ENCODE data around the gene RAB6B. TPM values are rescaled to one million over a fixed set of nuclear protein-coding genes. Genes with fewer than 3 reads are reported as not detected.
"Not testable (repeated sequence)": the region's sequence is repeated elsewhere in the genome, so short reads cannot be mapped to it uniquely, and the experiment has no call there.

The RAB6B gene
- total RNA-seq, 1 donor from 2014 or later, result 0.99 TPM

GRCh38 chr3:133820889-133821675, 74.6 kb downstream of the RAB6B start:
- DNase-seq (ENCODE audit: low read depth, low spot score), result no peak

GRCh38 chr3:133820129-133820528, 75.6 kb downstream of the RAB6B start:
- no peak for DNase-seq (ENCODE audit: low read depth, low spot score)

GRCh38 chr3:133815386-133815785, 80.3 kb downstream of the RAB6B start:
- DNase-seq (ENCODE audit: low read depth, low spot score), result no peak

GRCh38 chr3:133812872-133813271, 82.8 kb downstream of the RAB6B start:
- DNase-seq (ENCODE audit: low read depth, low spot score), result no peak

GRCh38 chr3:133805702-133806475, 89.8 kb downstream of the RAB6B start, which contains the start of gene SRPRB:
SRPRB (plus strand) TSS chr3:133805815; CDS start chr3:133805849, 34 bp downstream.
- peak; percentile 78 for DNase-seq (ENCODE audit: low read depth, low spot score)

GRCh38 chr3:133805384-133805701, 90.3 kb downstream of the RAB6B start:
- no peak for DNase-seq (ENCODE audit: low read depth, low spot score)

GRCh38 chr3:133804896-133805295, 90.8 kb downstream of the RAB6B start:
- no peak for DNase-seq (ENCODE audit: low read depth, low spot score)

- no peak for DNase-seq (ENCODE audit: low read depth, low spot score)
These were observed 92.2 kb downstream of the RAB6B start for GRCh38 chr3:133803469-133803868.

GRCh38 chr3:133799794-133800585, 95.7 kb downstream of the RAB6B start:
- DNase-seq (ENCODE audit: low read depth, low spot score), result no peak

GRCh38 chr3:133797396-133798105, 98.1 kb downstream of the RAB6B start:
- no peak for DNase-seq (ENCODE audit: low read depth, low spot score)

- DNase-seq (ENCODE audit: low read depth, low spot score), result no peak
These were observed 103.4 kb downstream of the RAB6B start for GRCh38 chr3:133792171-133792763.

- no peak for DNase-seq (ENCODE audit: low read depth, low spot score)
These were observed 107.7 kb downstream of the RAB6B start for GRCh38 chr3:133788024-133788423.

- no peak for DNase-seq (ENCODE audit: low read depth, low spot score)
These were observed 111.9 kb downstream of the RAB6B start for GRCh38 chr3:133783762-133784161.

GRCh38 chr3:133782454-133782853, 113.2 kb downstream of the RAB6B start:
- no peak for DNase-seq (ENCODE audit: low read depth, low spot score)

- DNase-seq (ENCODE audit: low read depth, low spot score), result no peak
These were observed 114.1 kb downstream of the RAB6B start for GRCh38 chr3:133781570-133781969.

GRCh38 chr3:133780756-133781155, 114.9 kb downstream of the RAB6B start:
- not testable (repeated sequence) for DNase-seq (ENCODE audit: low read depth, low spot score)

GRCh38 chr3:133779626-133780203, 116.0 kb downstream of the RAB6B start:
- no peak for DNase-seq (ENCODE audit: low read depth, low spot score)

- DNase-seq (ENCODE audit: low read depth, low spot score), result no peak
These were observed 117.7 kb downstream of the RAB6B start for GRCh38 chr3:133777807-133778568.

GRCh38 chr3:133776794-133777438, 118.8 kb downstream of the RAB6B start:
- DNase-seq (ENCODE audit: low read depth, low spot score), result no peak

Data from pulmonary artery endothelial cell (primary cell).